K562 (cell line): Measurements from ENCODE around the gene TTLL10. TPM values are rescaled to one million over a fixed set of nuclear protein-coding genes. Genes with fewer than 3 reads are reported as not detected.

Experiments
- ATAC-seq: fragments of 200-7000 bp; cut with Tn5 transposase; 3 replicates; pipeline ENCODE4 v1.9.1; 2020; ENCODE audit warnings: moderate library complexity
- BruUV-seq: library from RNA; stranded (reverse); fragments of 400-500 nt; replicated peaks from 2 replicates; lab custom pipeline; 2021; lab: Mats Ljungman, UMichigan
- CTCF ChIA-PET: fragments of 300-600 bp; formaldehyde crosslinking; extraction: SDS; loops from one replicate; lab custom pipeline; 2021; ENCODE audit warnings: low intra/inter-chr PET ratio; lab: Yijun Ruan, JAX
- POLR2A ChIA-PET: fragments of 300-600, 350-650 bp; sonication (Branson Sonifier 250); formaldehyde crosslinking; extraction: SDS; loops from one replicate; lab custom pipeline; 2021; ENCODE audit warnings: antibody characterized with exemption, inconsistent platforms; lab: Yijun Ruan, JAX
- DNase-seq, 4 experiments: peaks; one replicate each; pipeline versions ENCODE4 v3.0.0 to v3.0.0-alpha.2; 2011 to 2018; ENCODE audit warnings: low spot score in 3 of 4, mixed read lengths in 3 of 4; ENCODE audit errors: extremely low read depth in 1 of 4
- FAIRE-seq: peaks from 2 replicates; lab custom pipeline; 2011; peaks lifted over from hg19 to GRCh38; lab: Jason Lieb, UNC
- H2AFZ ChIP-seq: 2 replicates; pipeline ENCODE4 v1.6.0; 2011; ENCODE audit warnings: low read depth, low read length, control low read depth, inconsistent platforms
- H3K27ac ChIP-seq: fragments of 200-600 bp; 3 replicates; pipeline ENCODE4 v1.8.0; 2011; ENCODE audit warnings: low read depth, mild to moderate bottlenecking, control low read depth, inconsistent platforms, low read length, moderate library complexity, mixed read lengths; ENCODE audit errors: extremely low read depth
- H3K27me3 ChIP-seq, 2 experiments: fragments of 300-600 bp in 1 of 2; 2 replicates in 1 of 2; 3 replicates in 1 of 2; pipeline versions ENCODE4 v1.6.0 to v1.8.0; 2011; ENCODE audit warnings: inconsistent platforms in 2 of 2, low read length in 2 of 2, mild to moderate bottlenecking in 1 of 2, mixed read lengths in 1 of 2, moderate library complexity in 1 of 2; ENCODE audit not compliant: control insufficient read depth in 2 of 2, insufficient read depth in 2 of 2
- H3K36me3 ChIP-seq: fragments of 300-600 bp; 3 replicates; pipeline ENCODE4 v1.8.0; 2011; ENCODE audit warnings: mild to moderate bottlenecking, low read length, inconsistent platforms; ENCODE audit not compliant: control insufficient read depth, insufficient read depth
- H3K4me1 ChIP-seq, 2 experiments: fragments of 200-600 bp in 1 of 2; replicated peaks in 1 of 2; 2 replicates in 1 of 2; 3 replicates in 1 of 2; pipeline versions ENCODE4 v1.5.1 to v1.8.0; 2011; ENCODE audit warnings: inconsistent platforms in 2 of 2, low read length in 2 of 2, mild to moderate bottlenecking in 1 of 2, mixed read lengths in 1 of 2, moderate library complexity in 1 of 2; ENCODE audit not compliant: control insufficient read depth in 2 of 2, insufficient read depth in 2 of 2
- H3K4me2 ChIP-seq: 2 replicates; pipeline ENCODE4 v1.6.1; 2011; ENCODE audit warnings: low read length, control low read depth, inconsistent platforms, mixed read lengths; ENCODE audit not compliant: insufficient read depth
- H3K4me3 ChIP-seq: fragments of 200-600 bp; sonication (generic), shearing (Covaris generic); 2 replicates; pipeline ENCODE4 v1.5.1; 2016; ENCODE audit warnings: control low read depth, inconsistent platforms
- H3K79me2 ChIP-seq: fragments of 200-600 bp; 3 replicates; pipeline ENCODE4 v1.8.0; 2011; ENCODE audit warnings: low read length, inconsistent platforms; ENCODE audit not compliant: control insufficient read depth, insufficient read depth
- H3K9ac ChIP-seq, 2 experiments: 2 replicates each; pipeline versions ENCODE4 v1.6.0 to v1.6.1; 2011; ENCODE audit warnings: low read depth in 2 of 2, low read length in 2 of 2, control low read depth in 1 of 2, inconsistent platforms in 1 of 2, mild to moderate bottlenecking in 1 of 2, mixed read lengths in 1 of 2; ENCODE audit not compliant: insufficient read depth in 1 of 2
- H3K9me1 ChIP-seq: one replicate; pipeline ENCODE4 v1.6.0; 2011; ENCODE audit warnings: inconsistent platforms, mild to moderate bottlenecking, low read length, moderate library complexity; ENCODE audit not compliant: control insufficient read depth, insufficient read depth
- H3K9me3 ChIP-seq: replicated peaks from 2 replicates; pipeline ENCODE4 v1.5.1; 2011; ENCODE audit warnings: low read depth, low read length, inconsistent platforms; ENCODE audit not compliant: control insufficient read depth, insufficient read depth
- H4K20me1 ChIP-seq: replicated peaks from 2 replicates; pipeline ENCODE4 v1.6.1; 2011; ENCODE audit warnings: low read length, inconsistent platforms, mixed read lengths; ENCODE audit not compliant: control insufficient read depth, insufficient read depth
- MEF2D ChIP-seq: conservative IDR thresholded peaks from 2 replicates; pipeline ENCODE4 v1.6.1; 2016; ENCODE audit warnings: low read depth, missing genetic modification characterization, missing compliant biosample characterization
- THAP12 ChIP-seq: fragments of 250-450 bp; sonication (Bioruptor Pico); IDR thresholded peaks from 2 replicates; pipeline ENCODE4 v1.9.0; 2021; ENCODE audit warnings: mild to moderate bottlenecking, inconsistent platforms
- ZBTB9 ChIP-seq: fragments of 450-650 bp; formaldehyde crosslinking; IDR thresholded peaks from 2 replicates; pipeline ENCODE4 v1.4.0; 2020; ENCODE audit warnings: mild to moderate bottlenecking, moderate library complexity
- WGBS: fragments of 100-300 bp; shearing (Covaris generic); methylation state at CpG from one replicate; pipeline ENCODE4 v1.1.6; 2016; ENCODE audit warnings: low coverage, mixed read lengths; ENCODE audit not compliant: insufficient coverage; ENCODE audit errors: missing lambda C conversion rate; 5-methylcytosine and 5-hydroxymethylcytosine counted together
- in situ Hi-C: fragments of 300-500 bp; cut with MboI; formaldehyde crosslinking; loops from 4 replicates; pipeline ENCODE4 v1.15.0; 2018; ENCODE audit warnings: inconsistent platforms, mixed read lengths
- intact Hi-C: fragments of 100-400 bp; cut with micrococcal nuclease; formaldehyde crosslinking; loops from 2 replicates; pipeline ENCODE4 v1.14.2; 2022
- polyA plus RNA-seq, 8 experiments: library from polyadenylated mRNA; depleted of rRNA in 4 of 8; stranded (reverse) in 5 of 8; unstranded in 3 of 8; fragments of >200 nt; fragmentation: Nextera tagmentation in 2 of 8; fragmentation: Illumina TruSeq in 1 of 8; extraction: Ambion mirVana in 2 of 8; extraction: Trizol in 1 of 8; gene quantifications; 2 replicates each; pipeline versions ENCODE4 v1.2.1 to v1.2.3, GENCODE V29; 2011 to 2014; ENCODE audit warnings: inconsistent platforms in 1 of 8, missing spikeins in 1 of 8
- total RNA-seq, 7 experiments: library from RNA; depleted of rRNA in 6 of 7; stranded (reverse); fragments of >200 nt in 6 of 7; fragmentation: Illumina TruSeq in 2 of 7; extraction: Trizol in 2 of 7; gene quantifications; 2 replicates each; pipeline versions ENCODE4 v1.2.1 to v1.2.3, GENCODE V29; 2011 to 2021; ENCODE audit warnings: low replicate concordance in 1 of 7

Gene TTLL10
- total and polyA plus RNA-seq, 9 of the 15 experiments (the other 6 are each of a cell fraction or from before 2014, with no cell fraction given): not detected

GRCh38 chr1:1129381-1129821 is 44.3 kb upstream of the TTLL10 start:
- WGBS: 47% methylated on average over 19 of the region's 19 CpGs
- peak overlapping the region in 1 of 2 experiments; percentile 35; a peak in 1 of 4 replicates for H3K9ac ChIP-seq
- no TSS peak for BruUV-seq
- H4K20me1 ChIP-seq: no peaks in the 10 kb centered on the region
- in situ Hi-C loops: no loop called here
- peaks cover 0 to 67% of the 10 kb centered on the region in 2 experiments; a peak in 2 of 5 replicates for H3K4me1 ChIP-seq
- no peak overlapping the region for H3K4me3 ChIP-seq
- peaks cover 13 to 41% of the 10 kb centered on the region in 2 experiments; a peak in 4 of 5 replicates for H3K27me3 ChIP-seq
- TF ChIP-seq ZBTB9 (CRISPR knock-in tag) (peak; percentile 96), MEF2D (no peak), THAP12 (peak; percentile 18; the same call in 1 of the 2 replicates)
- DNase-seq (no peak), ATAC-seq (no peak), FAIRE-seq (no peak)
- no peak overlapping the region for H3K27ac ChIP-seq
- no peaks in the 10 kb centered on the region for H3K9me3 ChIP-seq
- H3K9me1 ChIP-seq: no peaks in the 10 kb centered on the region
- no peak overlapping the region for H2AFZ ChIP-seq
- no peak overlapping the region for H3K4me2 ChIP-seq
- H3K36me3 ChIP-seq: no peaks in the 10 kb centered on the region
- intact Hi-C loops: no loop called here
- ChIA-PET POLR2A (interaction anchor here (0.6 to 1.5 kb wide), 2 partner anchors 9 to 433 kb away, joined by 3 to 4 read pairs; no protein-coding TSS in a partner anchor), CTCF (no interaction called here)
- H3K79me2 ChIP-seq: no peaks in the 10 kb centered on the region
